Measurements from ENCODE around the gene CST8. TPM values are rescaled to one million over a fixed set of nuclear protein-coding genes. Genes with fewer than 3 reads are reported as not detected.

The CST8 gene
- polyA plus RNA-seq, 1 of the 3 experiments (the other 2 are of a cell fraction): not detected

- Histone ChIP-seq H3K9me3 (no peaks in the 10 kb centered on the region), H3K4me1 (ENCODE audit: control insufficient read depth in 1 of 2, insufficient read depth in 2 of 2, low read depth in 1 of 2, low read length in 1 of 2) (no peaks in the 10 kb centered on the region; a peak in 1 of 4 replicates), H3K27ac (ENCODE audit: low read depth in 2 of 2, low read length in 1 of 2) (no peak overlapping the region), H2AFZ (ENCODE audit: low read depth) (no peak overlapping the region), H3K79me2 (ENCODE audit: insufficient read depth) (no peaks in the 10 kb centered on the region), H3K4me2 (no peak overlapping the region), H3K9me2 (no peaks in the 10 kb centered on the region), H4K20me1 (ENCODE audit: insufficient read depth) (no peaks in the 10 kb centered on the region), H3K27me3 (ENCODE audit: insufficient read depth) (peaks cover 5% of the 10 kb centered on the region; the same call in 1 of the 2 replicates), H3K36me3 (replicated peaks in 1 of 2; ENCODE audit: control insufficient read depth in 1 of 2, insufficient read depth in 2 of 2, low read length in 1 of 2) (no peaks in the 10 kb centered on the region), H3F3A (replicated peaks; ENCODE audit: insufficient read depth) (no peaks in the 10 kb centered on the region), H3K9ac (no peak overlapping the region), H3K4me3 (ENCODE audit: low read depth in 2 of 2, low read length in 1 of 2) (no peak overlapping the region)
- no peak for DNase-seq
- TF ChIP-seq NFIC (IDR thresholded peaks at IDR 0.05; ENCODE audit: borderline replicate concordance) (no peak), ZBTB33 (IDR thresholded peaks at IDR 0.05; ENCODE audit: borderline replicate concordance, low read depth) (no peak), USF2 (IDR thresholded peaks at IDR 0.05; ENCODE audit: borderline replicate concordance, low read depth, low read length) (no peak), YY1 (IDR thresholded peaks at IDR 0.05; ENCODE audit: low read depth) (no peak), SIN3A (IDR thresholded peaks at IDR 0.05; ENCODE audit: borderline replicate concordance, low read depth, low read length) (no peak), RFX5 (IDR thresholded peaks at IDR 0.05; ENCODE audit: low read length) (no peak)
- ChIA-PET CTCF (no interaction called here), POLR2A (no interaction called here)
- 0% methylated on average over 2 of the region's 2 CpGs for WGBS (ENCODE audit: low lambda C conversion rate)
These were observed 29.3 kb downstream of the CST8 start for GRCh38 chr20:23520185-23520584.

- DNase-seq: no peak
- Histone ChIP-seq H3K9me2 (no peaks in the 10 kb centered on the region), H3K4me3 (ENCODE audit: low read depth in 2 of 2, low read length in 1 of 2) (no peak overlapping the region), H3K27me3 (ENCODE audit: insufficient read depth) (peaks cover 5% of the 10 kb centered on the region; the same call in 1 of the 2 replicates), H3K4me2 (no peak overlapping the region), H3K9me3 (no peaks in the 10 kb centered on the region), H3F3A (replicated peaks; ENCODE audit: insufficient read depth) (no peaks in the 10 kb centered on the region), H4K20me1 (ENCODE audit: insufficient read depth) (no peaks in the 10 kb centered on the region), H3K36me3 (replicated peaks in 1 of 2; ENCODE audit: control insufficient read depth in 1 of 2, insufficient read depth in 2 of 2, low read length in 1 of 2) (no peaks in the 10 kb centered on the region), H3K4me1 (ENCODE audit: control insufficient read depth in 1 of 2, insufficient read depth in 2 of 2, low read depth in 1 of 2, low read length in 1 of 2) (no peaks in the 10 kb centered on the region; a peak in 1 of 4 replicates), H3K79me2 (ENCODE audit: insufficient read depth) (no peaks in the 10 kb centered on the region), H3K27ac (ENCODE audit: low read depth in 2 of 2, low read length in 1 of 2) (no peak overlapping the region), H2AFZ (ENCODE audit: low read depth) (no peak overlapping the region), H3K9ac (no peak overlapping the region)
- CTCF ChIA-PET: no interaction called here
- POLR2A ChIA-PET: no interaction called here
- 9% methylated on average over 10 of the region's 10 CpGs for WGBS (ENCODE audit: low lambda C conversion rate)
- TF ChIP-seq PBX3 (IDR thresholded peaks at IDR 0.05) (no peak), CTCF (IDR thresholded peaks at IDR 0.05) (no peak), ELF1 (IDR thresholded peaks at IDR 0.05) (no peak), NRF1 (IDR thresholded peaks at IDR 0.05; ENCODE audit: low read depth, low read length) (no peak), USF2 (IDR thresholded peaks at IDR 0.05; ENCODE audit: borderline replicate concordance, low read depth, low read length) (no peak), TAF1 (IDR thresholded peaks at IDR 0.05; ENCODE audit: borderline replicate concordance, low read depth, low read length) (no peak), EZH2phosphoT487 (IDR thresholded peaks at IDR 0.05; ENCODE audit: borderline replicate concordance, low read depth) (no peak), RCOR1 (IDR thresholded peaks at IDR 0.05; ENCODE audit: low read length) (no peak), EP300 (IDR thresholded peaks at IDR 0.05; ENCODE audit: borderline replicate concordance in 1 of 2, low read depth in 1 of 2, low read length in 1 of 2) (no peak), IRF3 (IDR thresholded peaks at IDR 0.05; ENCODE audit: low read depth, low read length) (no peak)
These were observed 33.2 kb downstream of the CST8 start for GRCh38 chr20:23524146-23524545.

Data from SK-N-SH (cell line).